Body of pancreas (tissue), 4 donors: Measurements from ENCODE around the gene KIAA1328.

Experiments used
- POLR2A ChIP-seq, 3 donors: fragments of 450-650 bp; IDR thresholded peaks; one replicate each; pipeline ENCODE4 v1.6.1; 2016; ENCODE audit warnings: antibody characterized with exemption in 3 of 3, mild to moderate bottlenecking in 2 of 3
- TF ChIP-seq, protein P1 (sequence below), 7 experiments: fragments of 450-650 bp in 4 of 7; fragments of 200-600 bp in 3 of 7; sonication (generic) in 3 of 7; IDR thresholded peaks; one replicate each; pipeline ENCODE4 v1.5.1; 2016 to 2019; ENCODE audit warnings: antibody characterized with exemption in 7 of 7

DNA sequence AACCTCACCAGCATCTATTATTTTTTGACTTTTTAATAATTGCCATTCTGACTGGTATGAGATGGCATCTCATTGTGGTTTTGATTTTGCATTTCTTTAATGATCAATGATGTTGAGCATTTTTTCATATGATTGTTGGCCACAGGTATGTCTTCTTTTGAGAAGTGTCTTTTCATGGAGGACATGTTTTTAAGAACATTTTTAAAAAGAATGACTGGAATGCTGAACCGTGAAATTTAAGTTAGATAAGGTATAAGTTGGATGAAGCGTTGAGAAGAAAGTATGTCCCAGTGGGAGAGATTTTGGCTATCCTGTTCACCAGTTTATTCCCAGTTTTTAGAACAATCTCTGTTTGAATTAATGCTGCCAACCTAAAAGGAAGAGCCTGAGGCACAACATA, 370.8 kb downstream of the KIAA1328 start:
- TF ChIP-seq, protein P1, sequence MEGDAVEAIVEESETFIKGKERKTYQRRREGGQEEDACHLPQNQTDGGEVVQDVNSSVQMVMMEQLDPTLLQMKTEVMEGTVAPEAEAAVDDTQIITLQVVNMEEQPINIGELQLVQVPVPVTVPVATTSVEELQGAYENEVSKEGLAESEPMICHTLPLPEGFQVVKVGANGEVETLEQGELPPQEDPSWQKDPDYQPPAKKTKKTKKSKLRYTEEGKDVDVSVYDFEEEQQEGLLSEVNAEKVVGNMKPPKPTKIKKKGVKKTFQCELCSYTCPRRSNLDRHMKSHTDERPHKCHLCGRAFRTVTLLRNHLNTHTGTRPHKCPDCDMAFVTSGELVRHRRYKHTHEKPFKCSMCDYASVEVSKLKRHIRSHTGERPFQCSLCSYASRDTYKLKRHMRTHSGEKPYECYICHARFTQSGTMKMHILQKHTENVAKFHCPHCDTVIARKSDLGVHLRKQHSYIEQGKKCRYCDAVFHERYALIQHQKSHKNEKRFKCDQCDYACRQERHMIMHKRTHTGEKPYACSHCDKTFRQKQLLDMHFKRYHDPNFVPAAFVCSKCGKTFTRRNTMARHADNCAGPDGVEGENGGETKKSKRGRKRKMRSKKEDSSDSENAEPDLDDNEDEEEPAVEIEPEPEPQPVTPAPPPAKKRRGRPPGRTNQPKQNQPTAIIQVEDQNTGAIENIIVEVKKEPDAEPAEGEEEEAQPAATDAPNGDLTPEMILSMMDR (IDR thresholded peaks at IDR 0.05): no peak
- TF ChIP-seq POLR2A (IDR thresholded peaks at IDR 0.05): no peak
